SK-N-MC (cell line): ENCODE data around the gene TEX51.

Experiments used
- DNase-seq: peaks from one replicate; pipeline ENCODE4 v3.0.0-alpha.2; 2011; ENCODE audit warnings: low read depth, low spot score
- H3K27ac ChIP-seq: fragments of 200-600 bp; sonication (generic); 2 replicates; pipeline ENCODE4 v1.5.1; 2016; ENCODE audit warnings: mixed run types
- H3K36me3 ChIP-seq: fragments of 200-600 bp; sonication (generic); 2 replicates; pipeline ENCODE4 v1.6.1; 2017; ENCODE audit warnings: antibody characterized with exemption, low read length, mixed read lengths; ENCODE audit not compliant: insufficient read depth
- H3K4me3 ChIP-seq: fragments of 200-600 bp; sonication (generic); 2 replicates; pipeline ENCODE4 v1.5.1; 2016
- H3K9ac ChIP-seq: fragments of 200-600 bp; sonication (generic); 2 replicates; pipeline ENCODE4 v1.8.0; 2017; ENCODE audit warnings: mixed run types, mixed read lengths; ENCODE audit not compliant: insufficient read length
- H3K9me3 ChIP-seq: fragments of 200-600 bp; sonication (generic); 2 replicates; pipeline ENCODE4 v1.6.1; 2017; ENCODE audit warnings: low read depth, mild to moderate bottlenecking, antibody characterized with exemption, low read length, moderate library complexity, mixed read lengths
- EZH2 ChIP-seq: fragments of 200-600 bp; sonication (generic); IDR thresholded peaks from one replicate; pipeline ENCODE4 v1.6.1; 2017; ENCODE audit warnings: antibody characterized with exemption
- FOXP2 ChIP-seq: optimal IDR thresholded peaks from 2 replicates; pipeline ENCODE3; 2011; ENCODE audit warnings: mild to moderate bottlenecking, moderate library complexity; ENCODE audit not compliant: insufficient read depth; ENCODE audit errors: extremely low read length, control extremely low read depth
- POLR2AphosphoS5 ChIP-seq: IDR thresholded peaks from 2 replicates; pipeline ENCODE4 v1.6.1; 2012; ENCODE audit warnings: mild to moderate bottlenecking, low read depth, low read length, borderline replicate concordance

Gene TEX51

DNA sequence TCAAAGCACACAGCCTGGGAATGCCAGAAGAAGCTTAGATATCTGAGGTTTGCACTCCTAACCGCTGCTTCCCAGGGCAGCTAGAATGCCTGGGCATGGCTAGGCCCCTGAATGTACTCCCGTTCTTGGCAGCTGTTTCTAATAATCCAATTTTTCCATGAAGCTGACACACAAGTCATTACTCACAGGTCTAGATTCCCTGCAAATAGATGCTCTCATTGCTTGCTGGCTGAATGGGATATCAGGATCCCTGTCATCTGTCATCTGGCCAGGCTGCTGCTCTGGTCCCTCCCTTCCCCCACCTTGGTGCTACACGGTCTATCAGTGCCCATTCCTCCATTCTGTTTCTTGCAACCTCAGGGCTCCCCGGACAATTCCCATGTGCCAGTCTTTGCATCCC lies 40.7 kb upstream of the TEX51 start:
- no peak overlapping the region for H3K9ac ChIP-seq
- TF ChIP-seq POLR2AphosphoS5 (no peak), FOXP2 (no peak), EZH2 (no peak)
- H3K36me3 ChIP-seq, result no peaks in the 10 kb centered on the region
- H3K27ac ChIP-seq, result no peak overlapping the region
- no peak for DNase-seq
- no peak overlapping the region for H3K4me3 ChIP-seq
- no peaks in the 10 kb centered on the region for H3K9me3 ChIP-seq

- Histone ChIP-seq H3K9me3 (no peaks in the 10 kb centered on the region), H3K36me3 (no peaks in the 10 kb centered on the region), H3K4me3 (no peak overlapping the region), H3K9ac (no peak overlapping the region), H3K27ac (no peak overlapping the region)
- TF ChIP-seq FOXP2 (no peak), POLR2AphosphoS5 (no peak), EZH2 (no peak)
- no peak for DNase-seq
These were observed 40.3 kb upstream of the TEX51 start for GRCh38 chr2:126858436-126858835.

DNA sequence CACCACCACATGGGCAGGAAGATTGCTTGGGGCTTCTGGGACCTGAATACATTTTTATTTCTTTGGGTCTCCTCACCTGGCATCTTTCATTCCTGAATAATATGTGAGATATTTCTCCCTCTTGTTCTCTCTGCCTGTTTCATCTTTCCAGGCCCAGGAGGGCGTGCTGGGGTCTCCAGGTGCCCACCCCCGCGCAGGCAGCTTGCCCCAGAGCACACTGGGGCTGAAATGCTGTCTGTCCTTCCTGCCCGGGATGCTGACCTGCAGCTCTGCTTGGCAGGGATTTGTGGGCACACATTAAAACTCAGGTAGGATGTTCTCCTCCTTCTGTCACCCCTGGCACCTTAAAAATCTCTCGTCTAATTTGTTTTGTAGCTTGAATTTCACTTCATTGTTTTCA lies 39.7 kb upstream of the TEX51 start:
- Histone ChIP-seq H3K9me3 (no peaks in the 10 kb centered on the region), H3K4me3 (no peak overlapping the region), H3K9ac (no peak overlapping the region), H3K27ac (no peak overlapping the region), H3K36me3 (no peaks in the 10 kb centered on the region)
- no peak for TF ChIP-seq FOXP2
- TF ChIP-seq EZH2, result no peak
- TF ChIP-seq POLR2AphosphoS5, result no peak
- DNase-seq, result no peak

GRCh38 chr2:126859631-126860030 lies 39.1 kb upstream of the TEX51 start:
- Histone ChIP-seq H3K27ac (no peak overlapping the region), H3K9me3 (no peaks in the 10 kb centered on the region), H3K4me3 (no peak overlapping the region), H3K9ac (no peak overlapping the region), H3K36me3 (no peaks in the 10 kb centered on the region)
- DNase-seq, result no peak
- no peak for TF ChIP-seq FOXP2
- no peak for TF ChIP-seq EZH2
- no peak for TF ChIP-seq POLR2AphosphoS5

DNA sequence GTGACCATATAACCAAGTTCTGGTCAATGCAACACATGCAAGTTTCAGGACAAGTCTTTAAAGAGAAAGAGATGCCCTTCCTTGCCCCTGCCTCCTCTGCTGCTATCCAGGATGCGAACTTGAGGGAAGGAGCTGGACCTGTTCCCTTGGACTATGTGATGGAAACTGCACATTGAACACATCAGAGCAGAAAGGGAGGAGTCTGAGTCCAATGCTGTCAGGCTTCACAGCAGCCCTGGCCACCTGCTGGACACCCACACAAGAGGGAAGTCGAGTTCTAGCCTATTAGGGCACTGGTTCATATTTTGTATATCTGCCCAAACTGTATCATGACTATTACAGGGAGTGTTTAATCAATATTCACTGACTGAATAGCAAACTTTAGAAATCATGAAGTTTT lies 38.3 kb upstream of the TEX51 start:
- no peaks in the 10 kb centered on the region for H3K9me3 ChIP-seq
- H3K9ac ChIP-seq, result no peak overlapping the region
- H3K36me3 ChIP-seq, result no peaks in the 10 kb centered on the region
- no peak overlapping the region for H3K27ac ChIP-seq
- no peak for TF ChIP-seq POLR2AphosphoS5
- no peak for TF ChIP-seq FOXP2
- no peak for TF ChIP-seq EZH2
- no peak for DNase-seq
- H3K4me3 ChIP-seq, result no peak overlapping the region

GRCh38 chr2:126862730-126863129 lies 36.0 kb upstream of the TEX51 start:
- Histone ChIP-seq H3K4me3 (no peak overlapping the region), H3K9ac (no peak overlapping the region), H3K9me3 (no peaks in the 10 kb centered on the region), H3K36me3 (no peaks in the 10 kb centered on the region), H3K27ac (no peak overlapping the region)
- no peak for DNase-seq
- TF ChIP-seq FOXP2, result no peak
- no peak for TF ChIP-seq POLR2AphosphoS5
- no peak for TF ChIP-seq EZH2

GRCh38 chr2:126863336-126864015 lies 35.2 kb upstream of the TEX51 start:
- no peaks in the 10 kb centered on the region for H3K9me3 ChIP-seq
- H3K36me3 ChIP-seq, result no peaks in the 10 kb centered on the region
- H3K4me3 ChIP-seq, result no peak overlapping the region
- TF ChIP-seq POLR2AphosphoS5 (no peak), EZH2 (no peak), FOXP2 (no peak)
- H3K27ac ChIP-seq, result no peak overlapping the region
- DNase-seq, result no peak
- no peak overlapping the region for H3K9ac ChIP-seq

DNA sequence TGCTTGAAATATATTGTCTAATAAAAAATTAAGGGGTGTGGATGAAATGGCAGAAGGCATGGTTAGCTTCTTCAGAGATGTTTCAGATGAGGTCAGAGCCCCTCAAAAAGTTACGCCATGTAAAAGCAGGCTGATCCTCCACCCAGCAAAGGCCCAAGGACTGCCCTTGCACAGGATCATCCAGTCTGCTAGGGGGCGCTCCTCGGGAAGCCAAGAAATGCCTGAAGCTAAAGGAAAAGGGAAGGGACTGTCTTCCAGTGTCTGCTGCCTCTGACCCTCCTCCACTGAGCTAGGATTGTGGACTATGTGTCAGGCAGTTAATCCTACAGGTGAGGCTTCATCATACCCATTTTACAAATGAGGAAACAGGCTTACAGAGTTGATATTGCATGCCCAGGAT lies 33.8 kb upstream of the TEX51 start:
- no peak for DNase-seq
- Histone ChIP-seq H3K27ac (no peak overlapping the region), H3K9ac (no peak overlapping the region), H3K4me3 (no peak overlapping the region), H3K9me3 (no peaks in the 10 kb centered on the region), H3K36me3 (no peaks in the 10 kb centered on the region)
- TF ChIP-seq POLR2AphosphoS5 (no peak), EZH2 (no peak), FOXP2 (no peak)

GRCh38 chr2:126866451-126866850 lies 32.2 kb upstream of the TEX51 start:
- DNase-seq, result no peak
- no peaks in the 10 kb centered on the region for H3K36me3 ChIP-seq
- H3K4me3 ChIP-seq, result no peak overlapping the region
- H3K9ac ChIP-seq, result no peak overlapping the region
- no peaks in the 10 kb centered on the region for H3K9me3 ChIP-seq
- TF ChIP-seq POLR2AphosphoS5 (no peak), FOXP2 (no peak), EZH2 (no peak)
- no peak overlapping the region for H3K27ac ChIP-seq
